ENCODE data around the gene STPG1.

- TF ChIP-seq CTCF (IDR thresholded peaks at IDR 0.05) (no peak), EP300 (IDR thresholded peaks at IDR 0.05) (no peak), POLR2AphosphoS5 (IDR thresholded peaks at IDR 0.05) (no peak), POLR2A (IDR thresholded peaks at IDR 0.05; ENCODE audit: low read depth) (no peak)
These were observed 4.1 kb upstream of the STPG1 start for GRCh38 chr1:24417681-24418080.
